Keratinocyte (primary cell): ENCODE results near the gene UROC1. TPM values are rescaled to one million over a fixed set of nuclear protein-coding genes. Genes with fewer than 3 reads are reported as not detected.

ENCODE experiments used
- DNase-seq: peaks from one replicate; pipeline ENCODE4 v3.0.0-alpha.2; 2011; ENCODE audit warnings: low read depth, missing footprints, low spot score
- FAIRE-seq: peaks from 2 replicates; lab custom pipeline; 2011; peaks lifted over from hg19 to GRCh38; lab: Jason Lieb, UNC
- H2AFZ ChIP-seq: 2 replicates; pipeline ENCODE4 v1.6.0; 2012; ENCODE audit warnings: low read length, control low read depth, inconsistent platforms; ENCODE audit not compliant: control insufficient read depth
- H3K27ac ChIP-seq: 2 replicates; pipeline ENCODE4 v1.5.1; 2011; ENCODE audit warnings: low read length; ENCODE audit not compliant: control insufficient read depth, insufficient read depth
- H3K27me3 ChIP-seq: 3 replicates; pipeline ENCODE4 v1.6.0; 2011; ENCODE audit warnings: low read length; ENCODE audit not compliant: control insufficient read depth, insufficient read depth; ENCODE audit errors: extremely low read depth
- H3K36me3 ChIP-seq, 2 experiments: 2 replicates in 1 of 2; 3 replicates in 1 of 2; pipeline ENCODE4 v1.5.1; 2011; ENCODE audit warnings: low read length in 2 of 2, mild to moderate bottlenecking in 1 of 2; ENCODE audit not compliant: control insufficient read depth in 2 of 2, insufficient read depth in 2 of 2; ENCODE audit errors: extremely low read depth in 1 of 2
- H3K4me1 ChIP-seq: 3 replicates; pipeline ENCODE4 v1.5.1; 2011; ENCODE audit warnings: low read length; ENCODE audit not compliant: control insufficient read depth, insufficient read depth; ENCODE audit errors: extremely low read depth
- H3K4me2 ChIP-seq: 3 replicates; pipeline ENCODE4 v1.6.0; 2011; ENCODE audit warnings: low read depth, low read length; ENCODE audit not compliant: control insufficient read depth, insufficient read depth; ENCODE audit errors: extremely low read depth
- H3K4me3 ChIP-seq, 3 experiments: fragments of 200-600 bp in 1 of 3; sonication (generic) in 1 of 3; 2 replicates in 2 of 3; 3 replicates in 1 of 3; pipeline ENCODE4 v1.5.1; 2011 to 2016; ENCODE audit warnings: low read length in 3 of 3, mild to moderate bottlenecking in 3 of 3, control low read depth in 2 of 3, inconsistent platforms in 1 of 3, low read depth in 1 of 3, mixed read lengths in 1 of 3, mixed run types in 1 of 3, moderate library complexity in 1 of 3; ENCODE audit not compliant: control insufficient read depth in 2 of 3, insufficient read depth in 2 of 3; ENCODE audit errors: extremely low read depth in 1 of 3
- H3K79me2 ChIP-seq: 2 replicates; pipeline ENCODE4 v1.6.0; 2012; ENCODE audit warnings: low read length; ENCODE audit not compliant: control insufficient read depth, insufficient read depth
- H3K9ac ChIP-seq: 3 replicates; pipeline ENCODE4 v1.6.0; 2011; ENCODE audit warnings: low read length; ENCODE audit not compliant: control insufficient read depth, insufficient read depth; ENCODE audit errors: extremely low read depth
- H3K9me1 ChIP-seq: 3 replicates; pipeline ENCODE4 v1.6.0; 2011; ENCODE audit warnings: low read length; ENCODE audit not compliant: control insufficient read depth, insufficient read depth; ENCODE audit errors: extremely low read depth
- H3K9me3 ChIP-seq: 2 replicates; pipeline ENCODE4 v1.5.1; 2012; ENCODE audit warnings: low read depth, low read length; ENCODE audit not compliant: control insufficient read depth
- H4K20me1 ChIP-seq: 3 replicates; pipeline ENCODE4 v1.6.0; 2011; ENCODE audit warnings: low read length; ENCODE audit not compliant: control insufficient read depth, insufficient read depth; ENCODE audit errors: extremely low read depth
- EZH2 ChIP-seq: IDR thresholded peaks from one replicate; pipeline ENCODE4 v1.6.1; 2012; ENCODE audit warnings: inconsistent platforms, mild to moderate bottlenecking, low read length, moderate library complexity
- dilution Hi-C: fragments of 300-500 bp; cut with MboI; formaldehyde crosslinking; loops from one replicate; pipeline ENCODE4 v1.7.0; 2020; ENCODE audit warnings: low sequenced_read_pairs; ENCODE audit not compliant: extremely low pct_ligation_motif_present
- polyA plus RNA-seq, 5 experiments: library from polyadenylated mRNA; depleted of rRNA in 3 of 5; stranded (reverse) in 3 of 5; stranded (forward) in 1 of 5; unstranded in 1 of 5; fragments of >200 nt; gene quantifications; 1 replicate in 1 of 5; 2 replicates in 3 of 5; 3 replicates in 1 of 5; pipeline versions ENCODE4 v1.2.1 to v1.2.3, GENCODE V29; 2011 to 2012; ENCODE audit warnings: missing spikeins in 2 of 5, low read depth in 1 of 5, low replicate concordance in 1 of 5
- TF ChIP-seq, protein P1 (sequence below), 3 experiments: IDR thresholded peaks in 1 of 3; conservative IDR thresholded peaks in 1 of 3; optimal IDR thresholded peaks in 1 of 3; 2 replicates in 2 of 3; 3 replicates in 1 of 3; pipeline versions ENCODE3 to v1.5.1; 2011; ENCODE audit warnings: low read length in 3 of 3, mild to moderate bottlenecking in 3 of 3, moderate library complexity in 2 of 3, control low read depth in 1 of 3, inconsistent platforms in 1 of 3; ENCODE audit not compliant: insufficient read depth in 2 of 3; ENCODE audit errors: extremely low read depth in 1 of 3

The UROC1 gene
- polyA plus RNA-seq, 1 donor (not counting 4 experiments of a cell fraction or from before 2014, with no cell fraction given) = not detected

DNA sequence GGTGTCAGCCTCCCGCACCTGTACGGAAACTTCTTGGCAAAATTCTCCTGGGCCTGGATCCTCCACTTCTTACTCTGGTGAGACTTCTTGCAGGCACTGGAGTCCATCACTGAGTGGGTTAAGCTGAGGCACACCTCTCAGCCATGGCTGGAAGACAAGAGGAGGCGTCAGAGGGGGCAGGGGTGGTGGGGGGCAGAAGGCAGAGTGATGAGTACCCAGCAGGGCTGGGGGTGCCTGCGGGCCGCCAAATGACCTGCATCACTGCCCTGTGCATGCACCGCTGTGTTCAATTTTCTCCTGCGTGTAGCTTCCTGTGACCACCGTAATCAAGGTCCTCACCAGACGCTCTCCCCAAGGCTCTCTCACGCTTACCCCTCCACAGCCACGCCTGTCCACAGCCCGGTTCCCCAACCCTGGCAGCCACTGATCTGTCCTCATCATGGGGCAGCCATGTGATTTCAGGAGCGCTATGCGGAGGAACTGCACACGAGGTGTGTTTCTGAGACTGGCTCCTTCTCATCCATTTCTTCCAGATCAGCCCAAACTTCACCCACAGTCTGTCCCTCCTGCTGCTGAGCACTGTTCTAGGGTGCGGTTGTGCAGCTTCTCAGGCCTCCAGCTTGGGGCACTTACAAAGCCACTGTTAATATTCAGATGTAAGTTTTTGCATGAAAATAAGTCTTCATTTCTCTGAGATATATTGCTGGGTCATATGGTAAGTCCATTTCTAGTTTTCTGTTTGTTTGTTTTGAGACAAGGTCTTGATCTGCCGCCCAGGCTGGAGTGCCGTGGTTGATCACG, 35.9 kb upstream of the UROC1 start:
- TF ChIP-seq, protein P1, sequence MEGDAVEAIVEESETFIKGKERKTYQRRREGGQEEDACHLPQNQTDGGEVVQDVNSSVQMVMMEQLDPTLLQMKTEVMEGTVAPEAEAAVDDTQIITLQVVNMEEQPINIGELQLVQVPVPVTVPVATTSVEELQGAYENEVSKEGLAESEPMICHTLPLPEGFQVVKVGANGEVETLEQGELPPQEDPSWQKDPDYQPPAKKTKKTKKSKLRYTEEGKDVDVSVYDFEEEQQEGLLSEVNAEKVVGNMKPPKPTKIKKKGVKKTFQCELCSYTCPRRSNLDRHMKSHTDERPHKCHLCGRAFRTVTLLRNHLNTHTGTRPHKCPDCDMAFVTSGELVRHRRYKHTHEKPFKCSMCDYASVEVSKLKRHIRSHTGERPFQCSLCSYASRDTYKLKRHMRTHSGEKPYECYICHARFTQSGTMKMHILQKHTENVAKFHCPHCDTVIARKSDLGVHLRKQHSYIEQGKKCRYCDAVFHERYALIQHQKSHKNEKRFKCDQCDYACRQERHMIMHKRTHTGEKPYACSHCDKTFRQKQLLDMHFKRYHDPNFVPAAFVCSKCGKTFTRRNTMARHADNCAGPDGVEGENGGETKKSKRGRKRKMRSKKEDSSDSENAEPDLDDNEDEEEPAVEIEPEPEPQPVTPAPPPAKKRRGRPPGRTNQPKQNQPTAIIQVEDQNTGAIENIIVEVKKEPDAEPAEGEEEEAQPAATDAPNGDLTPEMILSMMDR (optimal IDR thresholded peaks at IDR 0.05 in 1 of 3, IDR thresholded peaks at IDR 0.05 in 1 of 3, conservative IDR thresholded peaks at IDR 0.05 in 1 of 3; ENCODE audit: extremely low read depth in 1 of 3, insufficient read depth in 2 of 3, low read length in 3 of 3) = no peak
- no peak for TF ChIP-seq EZH2
- Histone ChIP-seq H3K9me1 (no peaks in the 10 kb centered on the region), H3K27ac (no peak overlapping the region), H3K4me2 (no peak overlapping the region), H2AFZ (no peak overlapping the region), H3K4me3 (no peak overlapping the region), H3K27me3 (peaks cover 16% of the 10 kb centered on the region), H3K36me3 (no peaks in the 10 kb centered on the region), H3K4me1 (no peaks in the 10 kb centered on the region), H3K9me3 (no peaks in the 10 kb centered on the region), H3K9ac (no peak overlapping the region), H3K79me2 (no peaks in the 10 kb centered on the region), H4K20me1 (no peaks in the 10 kb centered on the region)
- dilution Hi-C loops = no loop called here
- DNase-seq = no peak
- no peak for FAIRE-seq

DNA sequence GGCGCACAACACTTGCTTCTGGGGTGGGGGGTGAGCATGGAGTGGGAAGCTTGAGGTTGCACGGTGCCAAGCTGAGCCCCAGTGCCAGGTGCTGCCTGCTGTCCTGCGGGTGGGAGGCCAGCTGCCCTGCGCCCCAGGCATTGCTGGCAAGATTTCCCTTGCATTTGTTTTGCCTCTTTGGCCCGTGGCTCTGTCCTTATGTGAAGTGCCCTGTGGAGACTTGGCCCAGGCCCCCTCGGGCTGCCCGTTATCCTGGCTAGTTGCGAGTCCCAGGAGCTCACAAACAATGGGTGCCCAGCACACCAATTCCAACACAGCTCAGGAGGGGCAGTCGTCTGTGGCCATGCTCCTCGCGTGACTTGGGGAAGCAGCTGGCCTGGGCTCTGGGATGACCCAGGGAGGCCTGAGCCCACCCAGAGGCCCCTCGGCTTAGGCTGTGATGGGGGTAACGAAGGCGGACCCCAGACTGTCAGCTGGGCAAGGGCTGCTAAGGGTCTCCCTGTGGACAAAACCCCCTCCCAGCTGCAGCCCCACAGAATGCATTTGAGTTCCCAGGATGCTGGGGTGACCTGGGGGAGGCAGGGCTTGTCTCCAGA, 35.2 kb upstream of the UROC1 start:
- TF ChIP-seq, protein P1 (optimal IDR thresholded peaks at IDR 0.05 in 1 of 3, IDR thresholded peaks at IDR 0.05 in 1 of 3, conservative IDR thresholded peaks at IDR 0.05 in 1 of 3; ENCODE audit: extremely low read depth in 1 of 3, insufficient read depth in 2 of 3, low read length in 3 of 3) = no peak
- TF ChIP-seq EZH2 = no peak
- no peaks in the 10 kb centered on the region for H4K20me1 ChIP-seq
- no peaks in the 10 kb centered on the region for H3K79me2 ChIP-seq
- H3K4me3 ChIP-seq = no peak overlapping the region
- peaks cover 20% of the 10 kb centered on the region for H3K27me3 ChIP-seq
- H3K4me2 ChIP-seq = no peak overlapping the region
- FAIRE-seq (no peak), DNase-seq (no peak)
- no peaks in the 10 kb centered on the region for H3K36me3 ChIP-seq
- no peak overlapping the region for H3K9ac ChIP-seq
- H3K4me1 ChIP-seq = no peaks in the 10 kb centered on the region
- no peak overlapping the region for H3K27ac ChIP-seq
- dilution Hi-C loops = no loop called here
- no peak overlapping the region for H2AFZ ChIP-seq
- no peaks in the 10 kb centered on the region for H3K9me1 ChIP-seq
- no peaks in the 10 kb centered on the region for H3K9me3 ChIP-seq
